NCI-H345 treated with DMSO at 0.1 percent for 48 hours (cell line): ENCODE data around the gene SIPA1L3.
A peak's percentile ranks its signal among the peaks of the same experiment; 100 is the strongest.

ENCODE experiments used
- DNase-seq: peaks from one replicate; lab custom pipeline; 2025; ENCODE audit not compliant: unreplicated experiment; lab: John Stamatoyannopoulos, UW

SIPA1L3 gene

DNA sequence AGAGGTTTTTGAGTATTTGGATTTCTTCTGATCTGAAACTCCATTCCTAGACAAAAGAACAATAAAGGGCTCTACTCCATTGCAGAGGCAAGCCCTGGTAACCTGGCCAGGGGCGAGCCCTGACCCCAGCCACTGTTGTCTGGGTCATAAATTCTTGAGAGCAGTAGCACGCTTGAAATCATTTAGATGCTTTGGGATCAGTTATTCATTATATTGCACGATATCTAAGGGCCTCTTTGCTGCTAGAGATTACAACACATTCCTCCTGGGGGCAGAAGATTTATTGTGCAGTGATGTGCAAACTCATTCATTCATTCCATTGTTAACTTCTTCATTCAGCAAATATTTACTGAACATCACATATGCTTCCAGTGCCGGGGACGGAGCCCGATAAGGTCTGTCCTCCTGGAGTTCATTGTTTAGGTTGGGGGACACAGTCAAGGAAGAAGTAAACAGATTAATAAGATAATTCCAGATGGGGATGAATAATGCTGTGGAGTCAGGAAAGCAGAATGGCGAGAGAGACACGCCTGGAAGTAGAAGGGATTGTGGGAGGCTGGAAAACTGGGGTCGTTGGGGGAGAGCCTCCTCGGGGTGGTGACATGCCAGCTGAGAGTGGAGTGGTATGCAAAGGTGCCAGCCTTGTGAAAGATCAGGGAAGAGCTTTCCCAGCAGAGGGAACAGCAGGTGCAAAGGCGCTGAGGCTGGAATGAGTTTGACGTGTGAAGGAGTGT, 34.9 kb downstream of the SIPA1L3 start:
- DNase-seq = no peak

DNA sequence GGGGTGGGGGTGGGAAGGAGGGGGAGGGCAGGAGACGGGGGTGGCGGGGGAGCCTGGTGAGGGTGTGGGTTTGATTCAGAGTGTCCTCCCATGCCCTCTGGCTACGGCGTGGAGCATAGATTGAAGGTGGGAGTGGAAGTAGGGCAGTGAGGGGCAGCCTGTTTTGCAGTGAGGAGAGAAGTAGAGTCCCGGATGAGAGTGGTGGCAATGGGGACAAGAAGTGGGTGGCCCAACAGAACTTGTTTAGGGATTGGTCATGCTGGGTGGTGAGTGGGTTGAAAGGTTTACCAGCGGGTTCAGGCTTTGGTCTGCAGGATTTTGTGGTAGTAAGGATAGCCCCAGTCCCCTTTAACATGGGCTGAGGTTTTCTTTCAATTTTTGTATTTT, 35.5 kb downstream of the SIPA1L3 start:
- DNase-seq = no peak

DNA sequence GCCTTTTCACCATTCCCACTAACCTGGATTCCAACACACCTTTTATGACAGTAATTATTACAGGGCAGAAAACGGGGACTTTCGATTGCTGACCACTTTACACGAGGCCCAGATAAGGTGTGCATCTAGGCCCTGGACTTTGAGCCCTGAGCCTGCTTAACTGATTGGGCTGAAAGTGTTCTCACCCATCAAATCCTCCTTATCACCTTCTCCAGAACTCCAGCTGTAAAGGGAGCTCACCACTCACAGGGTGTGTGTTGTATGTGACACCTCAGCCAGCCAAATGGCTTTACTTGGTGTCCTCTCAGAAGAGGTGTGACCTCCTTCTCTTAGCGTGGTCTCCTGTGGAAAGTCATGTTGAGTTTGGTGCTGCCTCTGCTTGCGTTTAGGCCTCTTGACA, 36.5 kb downstream of the SIPA1L3 start:
- no peak for DNase-seq

DNA sequence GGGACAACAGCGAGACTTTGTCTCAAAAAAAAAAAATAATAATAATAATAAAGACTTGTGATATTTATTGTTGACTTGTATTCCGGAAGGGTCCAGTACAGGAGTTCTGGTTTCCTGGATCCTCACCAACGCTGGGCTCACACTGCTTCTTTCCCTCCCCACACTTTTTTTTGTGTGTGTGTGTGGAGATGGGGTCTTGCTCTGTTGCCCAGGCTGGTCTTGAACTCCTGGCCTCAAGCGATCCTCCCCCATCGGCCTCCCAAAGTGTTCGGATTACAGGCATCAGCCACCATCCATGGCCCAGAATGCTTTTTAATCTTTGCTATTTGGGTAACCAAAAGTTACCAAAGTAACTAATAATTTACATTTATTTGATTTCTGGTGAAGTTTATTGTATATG, 39.1 kb downstream of the SIPA1L3 start:
- DNase-seq = no peak

DNA sequence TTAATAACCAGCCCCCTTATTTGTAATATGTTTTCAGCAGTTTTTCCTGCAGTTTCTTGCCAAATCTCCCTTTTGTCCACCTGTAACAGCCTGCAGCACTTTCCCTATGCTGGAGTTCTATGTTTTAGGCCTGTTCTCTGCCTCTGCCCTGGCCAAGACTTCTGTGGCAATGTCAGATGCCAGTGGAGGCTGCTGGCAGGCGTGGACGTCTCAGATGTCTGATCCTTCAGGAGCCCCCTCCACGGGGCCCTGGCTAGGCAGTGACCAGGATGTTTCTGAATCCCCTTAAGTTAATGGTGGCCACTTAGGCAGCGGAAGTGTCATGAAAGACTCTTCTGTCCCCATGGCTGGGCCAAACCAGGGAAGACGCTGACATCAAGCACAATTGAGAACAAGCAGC, 40.8 kb downstream of the SIPA1L3 start:
- DNase-seq = no peak

DNA sequence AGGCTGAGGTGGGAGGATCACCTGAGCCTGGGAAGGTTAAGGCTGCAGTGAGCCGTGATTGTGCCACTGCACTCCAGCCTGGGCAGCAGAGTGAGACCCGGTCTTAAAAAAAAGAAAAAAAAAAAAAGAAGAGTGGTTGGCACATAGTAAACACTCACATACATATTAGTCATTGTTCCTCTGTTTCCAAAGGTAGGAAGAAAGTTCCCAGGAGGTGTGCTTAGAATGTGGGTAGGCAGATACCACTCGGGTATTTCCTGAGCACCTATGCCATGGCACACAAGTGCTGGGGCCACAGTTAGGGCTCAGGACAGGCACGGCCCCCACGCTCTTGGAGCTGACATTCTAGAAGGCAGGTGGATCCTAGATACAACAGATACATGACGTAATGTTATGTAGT, 41.4 kb downstream of the SIPA1L3 start:
- no peak for DNase-seq

DNA sequence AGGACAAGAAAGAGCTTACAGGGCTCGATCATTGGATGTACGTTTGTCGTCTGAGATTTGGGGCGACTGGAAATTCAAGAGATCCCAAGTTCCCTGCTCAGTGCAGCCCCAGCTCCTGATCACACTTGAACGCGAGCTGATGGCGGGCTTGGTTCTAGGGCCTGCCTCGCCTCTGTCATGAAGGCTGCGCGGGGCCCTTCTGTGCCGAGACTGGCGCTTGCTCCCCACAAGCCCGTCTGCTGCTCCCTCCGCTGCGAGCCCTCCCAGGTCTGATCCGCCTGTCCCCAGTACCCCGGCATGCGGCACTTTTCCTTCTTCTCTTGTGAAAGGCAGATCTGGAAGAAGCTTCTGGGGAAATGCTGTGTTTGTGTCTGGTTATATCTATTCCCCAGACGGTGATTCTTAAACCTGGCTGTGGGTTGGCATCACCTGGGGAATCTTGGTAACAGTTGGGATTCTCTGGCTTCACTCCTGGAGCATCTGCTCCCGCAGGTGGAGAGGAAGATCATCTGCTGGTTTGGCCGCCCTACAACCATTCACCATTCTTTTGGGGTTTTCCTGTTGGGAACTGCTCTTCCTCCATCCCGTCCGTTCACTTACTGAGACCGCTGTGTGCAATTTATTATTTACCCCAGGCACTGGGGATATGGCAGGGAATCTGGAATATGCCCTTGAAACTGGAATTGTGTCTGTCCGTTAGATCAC, 43.6 kb downstream of the SIPA1L3 start:
- DNase-seq = no peak

DNA sequence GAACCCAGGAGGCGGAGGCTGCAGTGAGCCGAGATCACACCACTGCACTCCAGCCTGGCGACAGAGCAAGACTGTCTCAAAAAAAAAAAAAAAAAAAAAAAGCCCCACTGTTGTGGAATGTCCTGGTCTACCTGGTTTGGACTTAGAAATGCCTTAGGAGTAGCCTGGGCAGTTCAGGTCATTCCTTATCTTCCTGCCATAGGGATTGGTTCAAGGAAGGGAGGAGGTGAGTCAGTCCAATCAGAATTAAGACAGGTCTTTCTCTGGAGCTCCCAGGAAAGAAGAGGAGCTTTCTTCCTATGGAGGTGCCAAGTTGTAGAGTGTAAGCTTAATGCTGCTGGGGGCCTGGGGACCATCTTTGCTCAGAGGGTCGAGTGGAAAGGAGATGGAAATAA, 44.8 kb downstream of the SIPA1L3 start:
- DNase-seq = no peak

DNA sequence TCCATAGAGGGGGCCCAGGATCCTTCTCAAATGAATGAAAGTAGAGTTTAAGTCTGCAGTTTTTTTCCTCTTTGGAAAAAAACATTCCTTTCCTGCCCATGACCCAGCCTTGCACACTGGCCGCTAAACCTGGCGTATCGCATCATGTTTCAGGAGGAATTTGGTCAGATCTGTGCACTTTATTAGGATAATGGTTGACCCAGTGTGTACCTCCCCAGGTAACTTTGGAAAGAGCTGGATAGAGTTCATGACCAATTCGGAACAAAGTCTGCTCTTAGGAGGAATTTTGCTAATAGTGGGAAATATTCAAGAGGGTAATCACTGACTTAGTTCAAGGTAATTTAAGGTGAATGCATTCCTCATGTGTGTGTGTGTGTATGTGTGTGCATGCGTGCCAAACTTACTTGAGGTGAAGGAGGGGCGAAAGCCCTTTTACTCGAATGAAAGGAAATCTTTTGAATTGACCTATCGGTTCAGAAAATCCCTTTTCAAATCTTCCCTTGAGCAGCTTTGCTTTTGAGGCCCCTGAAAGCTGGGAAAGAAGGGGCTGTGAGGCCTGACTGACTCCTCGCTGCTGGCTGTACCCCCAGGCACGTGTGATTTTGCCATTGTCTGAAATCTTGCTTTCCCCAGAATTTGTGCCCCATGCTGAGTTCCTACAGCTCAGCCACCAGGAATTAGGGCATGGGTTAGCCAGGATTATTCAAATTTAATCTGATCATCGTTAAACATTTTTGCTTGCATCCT, 46.3 kb downstream of the SIPA1L3 start:
- DNase-seq = no peak

DNA sequence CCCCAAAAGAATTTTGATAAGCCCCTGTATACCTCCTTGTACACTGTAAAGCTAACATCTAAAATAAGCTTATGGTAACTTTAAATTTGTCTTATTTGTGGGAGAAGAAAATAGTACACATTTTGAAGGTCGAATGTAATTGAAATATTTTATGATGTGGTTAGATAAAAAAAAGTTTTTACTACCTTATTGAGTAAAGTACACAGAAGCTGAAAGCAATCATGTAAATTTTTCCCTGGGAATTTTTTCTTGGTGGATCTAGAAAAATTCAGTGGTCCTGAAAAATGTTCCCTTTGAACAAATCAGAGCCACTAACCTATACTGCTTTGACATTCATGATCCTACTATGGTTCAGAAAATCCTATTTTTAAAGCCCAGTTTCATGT, 46.9 kb downstream of the SIPA1L3 start:
- no peak for DNase-seq

DNA sequence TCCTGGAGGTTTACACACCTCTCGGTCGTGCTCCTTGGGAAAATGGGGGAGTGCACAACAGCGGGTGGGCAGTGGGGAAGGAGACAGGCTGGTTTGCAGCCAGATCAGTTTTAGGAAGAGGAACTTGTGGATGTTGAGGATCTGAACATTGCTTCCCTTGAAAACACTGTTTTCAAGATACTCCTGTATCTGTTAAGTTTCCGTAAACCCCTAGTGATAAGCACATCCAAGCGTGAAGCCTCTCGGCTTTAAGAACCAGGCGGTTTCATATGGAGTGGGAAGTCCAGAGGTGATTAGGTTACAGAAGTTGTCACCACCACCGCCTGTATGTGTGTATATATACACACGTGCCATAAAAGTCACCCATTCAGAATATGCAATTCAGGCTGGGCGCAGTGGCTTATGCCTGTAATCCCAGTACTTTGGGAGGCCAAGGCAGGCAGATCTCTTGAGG, 47.4 kb downstream of the SIPA1L3 start:
- no peak for DNase-seq

DNA sequence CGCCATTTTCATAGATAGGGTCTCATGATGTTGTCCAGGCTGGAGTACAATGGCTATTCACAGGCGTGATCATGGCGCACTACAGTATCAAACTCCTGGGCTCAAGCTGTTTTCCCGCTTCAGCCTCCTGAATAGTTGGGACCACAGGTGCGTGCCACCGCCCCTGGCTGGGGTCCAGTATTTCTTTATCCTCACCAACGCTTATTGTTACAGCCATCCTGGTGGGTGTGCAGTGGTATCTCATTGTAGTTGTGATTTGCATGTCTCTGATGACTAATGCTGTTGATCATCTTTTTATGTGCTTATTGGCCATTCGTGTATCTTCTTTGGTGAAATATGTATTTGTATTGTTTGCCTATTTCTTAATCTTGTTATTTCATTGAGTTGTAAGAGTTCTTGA, 49.0 kb downstream of the SIPA1L3 start:
- peak; percentile 27 for DNase-seq

DNA sequence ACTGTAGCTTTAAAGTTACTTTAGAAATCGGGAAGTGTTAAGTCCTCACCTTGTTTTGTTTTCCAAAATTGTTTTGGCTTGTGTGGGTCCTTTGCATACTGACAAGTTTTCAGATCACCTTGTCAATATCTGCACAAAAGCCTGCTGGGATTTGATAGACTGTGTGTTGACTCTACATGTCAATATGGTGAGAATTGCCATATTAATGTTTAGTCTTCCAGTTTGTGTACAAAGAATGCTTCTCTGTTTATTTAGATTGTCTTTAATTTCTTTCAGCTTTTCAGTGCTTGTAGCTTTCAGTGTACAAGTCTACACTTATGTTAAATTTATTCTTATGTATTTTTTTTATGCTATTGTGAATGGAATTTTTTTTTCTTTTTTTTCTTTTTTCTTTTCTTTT, 50.2 kb downstream of the SIPA1L3 start:
- no peak for DNase-seq

DNA sequence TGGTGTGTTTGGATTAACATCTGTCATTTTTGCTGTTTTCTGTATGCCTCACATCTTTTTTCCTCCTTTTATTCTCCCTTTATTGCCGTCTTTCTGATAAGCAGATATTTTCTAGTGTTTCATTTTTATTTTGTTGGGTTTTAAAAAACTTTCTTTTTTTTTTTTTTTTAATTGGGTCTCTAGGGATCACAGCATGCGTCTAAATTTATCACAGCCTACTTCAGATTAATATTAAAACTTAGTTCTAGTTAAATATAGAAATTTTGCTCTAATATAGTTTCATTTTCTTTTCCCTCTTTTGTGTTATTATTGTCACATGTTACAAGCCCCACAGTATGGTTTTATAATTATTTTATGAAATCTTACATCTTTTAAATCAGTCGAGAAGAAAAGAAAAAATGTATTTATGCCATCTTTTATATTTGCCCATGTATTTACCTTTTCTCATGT, 52.7 kb downstream of the SIPA1L3 start:
- DNase-seq = no peak

DNA sequence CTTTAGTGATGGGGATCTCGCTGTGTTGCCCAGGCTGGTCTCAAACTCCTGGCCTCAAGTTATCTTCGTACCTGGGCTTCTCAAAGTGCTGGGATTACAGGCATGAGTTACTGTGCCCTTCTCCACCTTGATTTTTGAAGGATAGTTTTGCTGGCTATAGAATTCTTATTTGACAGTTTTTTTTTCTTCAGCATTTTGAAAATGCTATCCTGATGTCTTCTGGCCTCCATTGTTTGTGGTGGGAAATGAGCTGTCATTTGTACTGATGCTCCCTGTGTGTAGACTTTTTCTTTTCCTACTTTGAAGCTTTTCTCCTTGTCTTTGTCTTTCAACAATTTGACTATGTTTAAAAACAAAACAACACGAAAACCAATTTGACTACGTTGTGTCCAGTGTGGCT, 54.2 kb downstream of the SIPA1L3 start:
- no peak for DNase-seq

DNA sequence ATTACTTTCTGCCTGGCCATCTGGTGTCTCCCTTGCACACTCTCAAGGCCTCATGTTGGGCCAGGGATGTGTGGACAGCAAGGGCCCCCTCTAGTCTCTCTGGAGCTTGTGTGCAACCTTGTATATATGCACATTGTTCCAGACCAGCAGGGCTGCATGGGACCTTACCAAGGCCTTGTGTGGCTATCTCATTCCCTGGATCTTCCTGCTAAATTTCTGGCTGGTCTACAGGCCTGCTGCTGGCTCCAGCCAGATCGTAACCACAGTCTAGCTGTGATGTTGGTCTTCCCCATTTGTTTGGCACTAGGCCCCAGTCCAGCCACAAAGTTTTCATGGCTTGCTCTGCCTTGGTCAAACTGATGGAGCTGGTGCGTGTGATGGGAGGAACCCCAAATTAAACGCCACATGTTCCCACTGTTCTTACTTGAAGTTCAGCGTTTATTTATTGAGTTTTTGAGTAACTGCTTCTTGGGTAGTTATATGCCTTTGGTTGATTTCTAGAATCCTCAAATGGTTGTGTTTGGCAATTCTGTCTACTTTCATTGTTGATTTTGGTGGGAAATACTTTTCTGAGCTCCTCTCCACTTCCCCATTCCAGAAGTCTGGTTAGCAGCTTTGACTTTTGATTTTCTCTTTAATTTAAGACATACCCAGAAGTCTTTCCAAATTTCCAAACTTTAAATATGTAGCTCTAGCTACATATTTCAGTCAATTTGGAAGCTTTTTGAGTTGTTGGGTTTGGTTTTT, 56.4 kb downstream of the SIPA1L3 start:
- no peak for DNase-seq

DNA sequence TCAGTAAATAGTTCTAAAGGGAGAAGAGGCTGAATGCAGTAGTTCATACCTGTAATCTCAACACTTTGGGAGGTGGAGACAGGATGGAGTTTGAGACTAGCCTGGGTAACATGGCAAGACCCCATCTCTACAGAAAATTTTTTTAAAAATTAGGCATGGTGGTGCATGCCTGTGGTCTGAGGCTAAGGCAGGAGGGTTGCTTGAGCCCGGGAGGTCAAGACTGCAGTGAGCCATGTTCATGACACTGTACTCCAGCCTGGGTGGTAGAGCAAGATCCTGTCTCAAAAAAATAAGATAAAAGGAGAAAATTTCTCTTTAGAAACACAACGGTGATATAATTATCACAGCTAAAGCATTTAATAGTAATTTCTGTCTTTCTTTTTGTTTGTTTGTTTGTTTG, 57.1 kb downstream of the SIPA1L3 start:
- DNase-seq = no peak

DNA sequence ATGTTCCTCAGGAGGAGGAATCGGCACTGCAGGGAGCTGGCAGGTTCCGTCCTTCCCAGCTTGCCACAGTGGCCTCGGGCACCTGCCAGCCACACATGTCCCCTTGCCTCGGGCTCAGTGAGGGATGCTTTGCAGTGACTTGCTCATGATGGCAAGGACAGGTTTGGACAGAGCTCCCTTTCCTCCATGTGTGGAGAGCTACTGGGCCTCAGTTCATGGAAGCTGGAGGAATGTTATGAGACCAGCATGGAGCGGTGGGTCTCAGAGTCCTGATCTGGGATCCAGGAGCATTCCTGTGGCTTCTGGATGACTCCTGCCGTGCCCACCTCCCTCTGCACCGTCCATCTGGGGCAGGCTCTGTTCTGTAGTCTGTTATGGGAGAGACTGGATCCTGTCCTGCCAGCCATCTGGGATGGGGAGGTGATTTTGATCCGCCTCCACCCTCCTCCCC, 59.2 kb downstream of the SIPA1L3 start:
- no peak for DNase-seq

DNA sequence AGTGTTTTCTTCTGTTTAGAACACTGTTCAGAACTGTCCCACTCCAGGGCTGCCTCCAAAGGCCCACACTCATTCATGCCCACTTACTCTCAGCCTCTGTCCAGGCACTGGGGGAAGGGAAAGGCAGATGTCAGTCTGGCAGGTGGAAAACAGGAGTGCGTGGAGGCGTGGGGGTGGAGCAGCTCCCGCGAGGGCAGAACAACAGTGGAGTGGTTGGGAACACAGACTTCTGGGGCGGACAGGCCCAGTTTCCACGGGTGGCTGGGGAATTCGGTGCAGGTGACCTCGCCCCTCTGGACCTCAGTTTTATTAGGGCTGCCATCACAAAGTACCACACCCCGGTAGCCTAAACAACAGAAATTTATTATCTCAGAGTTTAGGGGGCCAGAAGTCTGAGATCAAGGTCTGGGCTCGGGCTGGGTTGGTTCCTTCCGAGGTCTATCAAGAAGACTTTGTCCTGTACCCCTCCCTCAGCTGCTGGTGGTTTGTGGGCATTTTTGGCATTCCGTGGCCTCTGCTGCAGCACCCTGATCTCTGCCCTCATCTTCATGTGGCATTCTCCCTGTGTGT, 59.7 kb downstream of the SIPA1L3 start:
- no peak for DNase-seq

DNA sequence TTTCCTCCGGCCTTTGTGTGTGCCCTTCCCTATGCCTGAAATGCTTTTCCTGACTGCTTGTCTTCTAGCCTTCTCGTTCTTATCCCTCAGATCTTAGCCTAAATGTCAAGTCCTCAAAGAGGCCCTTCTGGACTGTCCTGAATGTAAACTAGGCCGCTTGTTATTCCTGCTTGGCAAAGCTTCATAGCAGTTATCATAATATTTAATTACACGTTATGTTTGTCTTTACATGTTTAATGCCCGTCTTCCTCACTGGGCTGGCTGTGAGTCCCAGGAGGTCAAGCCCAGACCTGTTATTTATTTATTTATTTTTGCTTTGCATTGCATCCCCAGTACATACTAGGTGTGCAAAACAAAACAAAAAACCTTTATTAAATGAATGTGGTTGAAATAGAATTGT, 62.7 kb downstream of the SIPA1L3 start:
- DNase-seq = no peak

DNA sequence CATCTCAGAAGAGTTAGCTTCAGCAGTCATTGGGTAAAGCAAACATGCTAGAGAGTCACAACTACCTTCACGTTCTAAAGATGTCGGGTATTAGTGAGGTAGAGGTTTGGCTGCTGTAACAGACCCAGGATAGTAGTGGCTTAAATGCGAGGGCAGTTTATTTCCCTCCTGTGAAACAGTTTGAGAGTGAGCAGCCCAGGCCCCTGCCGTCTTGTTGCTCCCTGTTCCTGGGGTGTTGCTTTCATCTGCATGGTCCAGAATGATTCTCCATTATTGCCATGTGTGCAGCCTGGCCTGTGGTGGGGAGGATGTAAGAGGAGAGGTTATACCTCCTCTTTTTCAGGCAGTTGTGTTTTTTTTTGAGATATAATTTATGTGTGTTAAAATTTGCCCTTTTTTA, 63.7 kb downstream of the SIPA1L3 start:
- no peak for DNase-seq
